AG04450 (cell line): ENCODE results near the gene SNAPC2. TPM values are rescaled to one million over a fixed set of nuclear protein-coding genes. Genes with fewer than 3 reads are reported as not detected.

Source experiments
- CTCF ChIA-PET: fragments of 300-600, 350-600 bp; formaldehyde crosslinking; extraction: SDS; loops from one replicate; lab custom pipeline; 2022; ENCODE audit warnings: antibody characterized with exemption, inconsistent platforms; lab: Charles Lee
- POLR2A ChIA-PET: fragments of 350-600 bp; formaldehyde crosslinking; extraction: SDS; loops from one replicate; lab custom pipeline; 2021; ENCODE audit warnings: antibody characterized with exemption, inconsistent platforms; lab: Yijun Ruan, JAX
- DNase-seq: peaks from one replicate; pipeline ENCODE4 v3.0.0-alpha.2; 2011; ENCODE audit warnings: low read depth, low spot score
- H3K27ac ChIP-seq: one replicate; pipeline ENCODE4 v1.5.1; 2012; ENCODE audit warnings: low read depth, low read length, control low read depth
- H3K27me3 ChIP-seq: one replicate; pipeline ENCODE4 v1.6.0; 2012; ENCODE audit warnings: low read length; ENCODE audit not compliant: control insufficient read depth, insufficient read depth
- H3K4me3 ChIP-seq: 2 replicates; pipeline ENCODE4 v1.5.1; 2011; ENCODE audit warnings: mild to moderate bottlenecking, low read depth, low read length, control low read depth
- H3K9me3 ChIP-seq: 2 replicates; pipeline ENCODE4 v1.5.1; 2012; ENCODE audit warnings: low read length; ENCODE audit not compliant: control insufficient read depth, insufficient read depth
- polyA plus RNA-seq: library from polyadenylated mRNA; depleted of rRNA; stranded (reverse); fragments of >200 nt; gene quantifications from 2 replicates; pipeline ENCODE4 v1.2.3, GENCODE V29; 2011
- TF ChIP-seq, protein P1 (sequence below): IDR thresholded peaks from 2 replicates; pipeline ENCODE4 v1.5.1; 2011; ENCODE audit warnings: low read depth, low read length, control low read depth, inconsistent platforms

Gene SNAPC2
- polyA plus RNA-seq, 1 experiment: 12.1 TPM

DNA sequence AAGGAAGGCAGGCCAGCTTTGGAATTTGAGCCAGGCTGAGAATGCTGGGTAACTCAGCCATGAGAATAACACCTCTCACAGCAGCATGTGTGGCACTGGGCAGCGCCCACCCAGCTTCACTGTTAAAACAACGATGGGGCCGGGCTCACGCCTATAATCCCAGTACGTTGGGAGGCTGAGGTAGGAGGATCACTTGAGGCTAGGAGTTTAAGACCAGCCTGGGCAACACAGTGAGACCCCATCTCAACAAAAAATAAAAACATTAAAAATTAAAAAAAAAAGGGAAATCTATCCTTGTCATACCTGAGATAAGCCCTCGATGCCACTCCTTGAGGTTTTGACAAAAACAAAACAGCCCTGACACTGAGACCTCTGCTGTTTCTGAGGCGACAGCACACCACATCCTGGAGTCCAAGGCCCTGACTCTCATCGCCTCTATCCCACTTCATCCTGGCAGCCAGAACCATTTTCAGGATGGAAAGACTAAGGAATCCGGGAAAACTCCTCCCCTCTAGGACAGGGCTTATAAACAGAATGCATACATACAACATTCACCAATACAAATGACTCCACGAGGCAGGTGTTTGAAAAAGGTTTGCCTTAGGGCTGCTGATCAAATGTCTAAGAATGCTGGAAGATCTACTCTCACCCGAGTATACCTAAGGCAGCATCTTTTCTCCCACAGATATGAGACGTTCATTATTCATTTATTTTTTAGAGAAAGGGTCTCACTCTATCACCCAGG is 46.0 kb downstream of the SNAPC2 start:
- POLR2A ChIA-PET: no interaction called here
- Histone ChIP-seq H3K4me3 (no peak overlapping the region), H3K9me3 (no peaks in the 10 kb centered on the region; the same call in 1 of the 2 replicates), H3K27me3 (no peaks in the 10 kb centered on the region), H3K27ac (peak overlapping the region; percentile 31)
- TF ChIP-seq, protein P1, sequence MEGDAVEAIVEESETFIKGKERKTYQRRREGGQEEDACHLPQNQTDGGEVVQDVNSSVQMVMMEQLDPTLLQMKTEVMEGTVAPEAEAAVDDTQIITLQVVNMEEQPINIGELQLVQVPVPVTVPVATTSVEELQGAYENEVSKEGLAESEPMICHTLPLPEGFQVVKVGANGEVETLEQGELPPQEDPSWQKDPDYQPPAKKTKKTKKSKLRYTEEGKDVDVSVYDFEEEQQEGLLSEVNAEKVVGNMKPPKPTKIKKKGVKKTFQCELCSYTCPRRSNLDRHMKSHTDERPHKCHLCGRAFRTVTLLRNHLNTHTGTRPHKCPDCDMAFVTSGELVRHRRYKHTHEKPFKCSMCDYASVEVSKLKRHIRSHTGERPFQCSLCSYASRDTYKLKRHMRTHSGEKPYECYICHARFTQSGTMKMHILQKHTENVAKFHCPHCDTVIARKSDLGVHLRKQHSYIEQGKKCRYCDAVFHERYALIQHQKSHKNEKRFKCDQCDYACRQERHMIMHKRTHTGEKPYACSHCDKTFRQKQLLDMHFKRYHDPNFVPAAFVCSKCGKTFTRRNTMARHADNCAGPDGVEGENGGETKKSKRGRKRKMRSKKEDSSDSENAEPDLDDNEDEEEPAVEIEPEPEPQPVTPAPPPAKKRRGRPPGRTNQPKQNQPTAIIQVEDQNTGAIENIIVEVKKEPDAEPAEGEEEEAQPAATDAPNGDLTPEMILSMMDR: no peak
- CTCF ChIA-PET: interaction anchor here (0.8 to 7.1 kb wide), 3 partner anchors 22 to 36 kb away, joined by 5 to 48 read pairs (median 6); partner anchors contain the start of gene TIMM44
- no peak for DNase-seq

DNA sequence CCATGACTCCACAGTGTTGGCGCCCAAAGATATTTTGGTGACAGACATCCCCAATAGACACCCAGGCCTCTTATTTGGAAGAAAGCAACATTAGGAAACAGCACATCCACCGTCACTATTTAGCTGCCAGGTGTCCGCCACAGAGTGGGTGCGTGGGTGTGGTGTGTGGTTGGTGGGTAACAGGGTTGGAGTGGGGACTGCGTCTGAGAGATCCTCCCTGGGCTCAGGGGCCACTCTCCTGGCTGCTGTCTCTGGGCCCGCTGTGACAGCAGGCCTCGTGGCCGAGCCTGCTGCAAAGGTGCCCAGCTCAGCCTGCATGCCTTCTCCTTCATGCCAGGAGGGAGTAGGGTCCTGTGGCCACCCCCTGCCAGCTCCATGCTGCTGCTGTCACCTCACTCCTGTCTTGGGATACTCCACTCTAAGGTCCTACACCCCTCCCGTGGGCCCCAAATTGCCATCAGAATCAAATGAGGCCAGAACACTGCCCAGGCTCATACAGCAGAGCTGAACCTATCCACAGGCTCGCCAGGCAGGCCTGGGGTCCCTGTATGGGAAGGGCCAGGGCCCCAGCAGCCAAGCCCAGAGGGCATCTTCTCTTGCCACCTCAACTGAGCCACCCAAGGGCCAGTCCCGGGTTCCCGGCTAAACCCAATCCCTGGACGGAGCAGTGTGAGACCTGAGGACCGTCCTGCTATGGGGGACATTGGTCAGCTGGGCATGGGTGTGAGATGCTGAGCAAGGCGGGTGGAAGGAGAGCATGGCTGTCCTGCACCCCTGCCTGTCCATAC is 48.1 kb downstream of the SNAPC2 start:
- Histone ChIP-seq H3K4me3 (no peak overlapping the region), H3K27me3 (no peaks in the 10 kb centered on the region), H3K9me3 (no peaks in the 10 kb centered on the region; the same call in 1 of the 2 replicates), H3K27ac (no peak overlapping the region)
- POLR2A ChIA-PET: no interaction called here
- CTCF ChIA-PET: interaction anchor here (1.5 to 7.1 kb wide), 3 partner anchors 9 to 34 kb away, joined by 4 to 48 read pairs (median 39); partner anchors contain the start of gene TIMM44
- TF ChIP-seq, protein P1: no peak
- DNase-seq: no peak

DNA sequence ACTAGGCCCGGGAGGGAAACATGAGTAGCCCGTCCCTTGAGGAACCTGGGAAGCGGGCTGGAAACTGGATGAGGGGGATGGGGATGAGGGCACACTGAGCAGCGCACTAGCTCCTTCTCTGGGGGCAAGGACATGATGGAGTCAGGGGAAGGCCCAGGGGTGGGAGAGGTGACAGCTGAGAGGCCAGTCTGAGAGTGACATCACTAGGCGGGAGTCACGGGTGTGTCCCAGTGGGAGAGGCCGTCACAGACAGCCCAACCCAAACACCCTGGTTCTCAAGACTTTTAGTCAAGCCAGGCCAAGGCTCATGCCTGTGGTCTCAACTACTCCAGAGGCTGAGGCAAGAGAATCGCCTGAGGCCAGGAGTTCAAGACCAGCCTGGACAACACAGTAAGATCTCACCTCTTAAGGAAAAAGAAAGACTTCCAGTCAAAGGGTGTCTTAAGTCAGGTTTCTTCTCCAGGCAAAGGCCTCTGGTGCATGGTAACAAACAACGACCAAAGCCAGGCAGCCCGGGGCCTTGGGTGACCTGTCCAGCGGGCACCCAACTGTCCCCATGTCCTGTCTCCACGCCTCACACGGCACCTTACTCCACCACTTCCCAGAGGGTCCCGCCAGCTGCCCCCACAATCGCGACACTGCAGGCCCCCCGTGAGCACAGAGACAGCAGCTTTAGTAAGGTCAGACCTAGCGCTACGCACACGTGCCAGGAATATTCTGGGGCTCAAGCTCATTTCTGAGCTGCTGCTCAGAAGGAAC is 48.8 kb downstream of the SNAPC2 start:
- CTCF ChIA-PET: interaction anchor here (0.6 to 7.1 kb wide), 6 partner anchors 9 to 57 kb away, joined by 3 to 48 read pairs (median 8); partner anchors contain the start of gene TIMM44
- POLR2A ChIA-PET: no interaction called here

DNA sequence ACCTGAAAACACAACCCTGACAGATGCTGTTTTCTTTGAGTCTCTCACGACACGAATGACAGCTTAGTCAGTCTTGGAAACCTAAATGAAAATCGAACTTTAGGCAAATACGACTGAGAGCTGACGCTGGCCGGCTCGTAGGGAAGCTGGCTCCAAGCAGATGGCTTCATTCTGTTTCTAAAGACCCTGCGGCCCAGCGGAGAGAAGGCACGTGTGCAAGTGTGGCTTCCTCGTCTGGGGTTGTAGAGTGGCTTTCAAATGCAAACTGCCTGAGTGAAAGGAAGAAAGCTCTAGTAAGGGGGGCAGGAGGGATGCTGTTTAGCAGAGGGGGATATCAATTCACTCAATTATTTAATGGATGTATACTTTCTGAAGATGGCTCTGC is 49.4 kb downstream of the SNAPC2 start:
- H3K4me3 ChIP-seq: no peak overlapping the region
- no peaks in the 10 kb centered on the region; the same call in 1 of the 2 replicates for H3K9me3 ChIP-seq
- DNase-seq: no peak

More for the DNA sequence above, 48.8 kb downstream of the SNAPC2 start:
- Histone ChIP-seq H3K4me3 (no peak overlapping the region), H3K27me3 (no peaks in the 10 kb centered on the region), H3K27ac (no peak overlapping the region), H3K9me3 (no peaks in the 10 kb centered on the region; the same call in 1 of the 2 replicates)
- DNase-seq: no peak
- TF ChIP-seq, protein P1: no peak

More for the DNA sequence above, 49.4 kb downstream of the SNAPC2 start:
- POLR2A ChIA-PET: no interaction called here
- H3K27me3 ChIP-seq: no peaks in the 10 kb centered on the region
- H3K27ac ChIP-seq: no peak overlapping the region
- CTCF ChIA-PET: interaction anchor here (0.6 to 7.1 kb wide), 8 partner anchors 9 to 283 kb away, joined by 3 to 48 read pairs (median 8); partner anchors contain the start of gene TIMM44
- TF ChIP-seq, protein P1: no peak
